ENCODE measurements around the gene DUSP22.

- TF ChIP-seq, protein P1, sequence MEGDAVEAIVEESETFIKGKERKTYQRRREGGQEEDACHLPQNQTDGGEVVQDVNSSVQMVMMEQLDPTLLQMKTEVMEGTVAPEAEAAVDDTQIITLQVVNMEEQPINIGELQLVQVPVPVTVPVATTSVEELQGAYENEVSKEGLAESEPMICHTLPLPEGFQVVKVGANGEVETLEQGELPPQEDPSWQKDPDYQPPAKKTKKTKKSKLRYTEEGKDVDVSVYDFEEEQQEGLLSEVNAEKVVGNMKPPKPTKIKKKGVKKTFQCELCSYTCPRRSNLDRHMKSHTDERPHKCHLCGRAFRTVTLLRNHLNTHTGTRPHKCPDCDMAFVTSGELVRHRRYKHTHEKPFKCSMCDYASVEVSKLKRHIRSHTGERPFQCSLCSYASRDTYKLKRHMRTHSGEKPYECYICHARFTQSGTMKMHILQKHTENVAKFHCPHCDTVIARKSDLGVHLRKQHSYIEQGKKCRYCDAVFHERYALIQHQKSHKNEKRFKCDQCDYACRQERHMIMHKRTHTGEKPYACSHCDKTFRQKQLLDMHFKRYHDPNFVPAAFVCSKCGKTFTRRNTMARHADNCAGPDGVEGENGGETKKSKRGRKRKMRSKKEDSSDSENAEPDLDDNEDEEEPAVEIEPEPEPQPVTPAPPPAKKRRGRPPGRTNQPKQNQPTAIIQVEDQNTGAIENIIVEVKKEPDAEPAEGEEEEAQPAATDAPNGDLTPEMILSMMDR (IDR thresholded peaks at IDR 0.05; ENCODE audit: low read depth, low read length) = peak; percentile 44
- no peak for TF ChIP-seq EZH2phosphoT487 (IDR thresholded peaks at IDR 0.05; ENCODE audit: low read depth)
Observed at GRCh38 chr6:389622-390021, 97.3 kb downstream of the DUSP22 start.
